Measurements from ENCODE around the gene ARID4B. TPM values are rescaled to one million over a fixed set of nuclear protein-coding genes. Genes with fewer than 3 reads are reported as not detected.

Gene ARID4B
- total and polyA plus RNA-seq, 2 donors (not counting 3 experiments of a cell fraction or from before 2014, with no cell fraction given) = 6.7 to 40.7 TPM

DNA sequence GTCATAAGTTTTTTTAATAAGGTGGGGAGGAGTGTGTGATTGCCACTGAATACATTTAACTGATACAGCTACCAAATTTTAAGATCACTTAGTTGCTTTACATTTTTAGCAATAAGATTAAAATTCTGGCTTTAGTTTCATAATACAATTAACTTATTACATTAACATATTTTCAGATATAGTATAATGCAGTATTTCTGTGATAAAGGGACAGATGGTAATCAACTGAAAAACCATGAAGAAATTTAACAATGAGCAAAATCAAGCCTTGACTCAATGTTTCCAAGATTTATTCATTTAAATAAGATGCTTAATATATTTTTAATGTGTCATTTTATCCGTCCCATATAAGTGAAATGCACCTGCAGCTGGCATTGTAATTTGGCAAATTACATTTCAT, 203.3 kb downstream of the ARID4B start:
- peaks cover 5% of the 10 kb centered on the region in 2 experiments for H3K36me3 ChIP-seq (ENCODE audit: control insufficient read depth in 2 of 2, extremely low read depth in 1 of 2, insufficient read depth in 2 of 2, low read length in 2 of 2)
- H3K4me3 ChIP-seq (replicated peaks in 1 of 3; ENCODE audit: insufficient read depth in 1 of 3, low read depth in 1 of 3, low read length in 3 of 3) = no peak overlapping the region
- dilution Hi-C loops (cut with MboI; ENCODE audit: extremely low pct_ligation_motif_present, low sequenced_read_pairs) (no loop called here), intact Hi-C loops (cut with micrococcal nuclease) (no loop called here)
- ChIA-PET POLR2A (no interaction called here), CTCF (no interaction called here)
- peaks cover 84% of the 10 kb centered on the region for H3K79me2 ChIP-seq (ENCODE audit: control insufficient read depth, insufficient read depth, low read length)
- TF ChIP-seq POLR2A (IDR thresholded peaks at IDR 0.05; ENCODE audit: low read depth, low read length) (no peak), FOS (IDR thresholded peaks at IDR 0.05; ENCODE audit: borderline replicate concordance, insufficient read depth, low read length) (no peak), POLR2AphosphoS5 (IDR thresholded peaks at IDR 0.05; ENCODE audit: insufficient read depth, low read depth, low read length) (no peak), CTCF (IDR thresholded peaks at IDR 0.05; ENCODE audit: extremely low read depth in 1 of 2, insufficient read depth in 1 of 2, low read depth in 1 of 2, low read length in 2 of 2) (no peak), MYC (IDR thresholded peaks at IDR 0.05; ENCODE audit: low read depth, low read length) (no peak), EZH2 (IDR thresholded peaks at IDR 0.05; ENCODE audit: borderline replicate concordance, low read depth, low read length, severe bottlenecking) (no peak), JUN (IDR thresholded peaks at IDR 0.05; ENCODE audit: borderline replicate concordance, insufficient read depth, insufficient read length, low read depth) (no peak), MAX (IDR thresholded peaks at IDR 0.05; ENCODE audit: insufficient read depth, insufficient read length) (no peak), GATA2 (IDR thresholded peaks at IDR 0.05; ENCODE audit: insufficient read depth, insufficient read length, low read depth, low read length) (no peak)
- H4K20me1 ChIP-seq (replicated peaks; ENCODE audit: control insufficient read depth, extremely low read depth, insufficient read depth, low read length) = peaks cover 2% of the 10 kb centered on the region
- H3K9ac ChIP-seq (replicated peaks; ENCODE audit: extremely low read depth, insufficient read depth, low read length) = no peak overlapping the region
- no peaks in the 10 kb centered on the region for H3K27me3 ChIP-seq (ENCODE audit: control insufficient read depth in 2 of 2, insufficient read depth in 2 of 2, low read length in 2 of 2)
- no peak overlapping the region for H3K4me2 ChIP-seq (ENCODE audit: insufficient read depth, low read length)
- FAIRE-seq (no peak), DNase-seq (ENCODE audit: low read depth, low spot score) (no peak)
- H3K9me1 ChIP-seq (replicated peaks; ENCODE audit: control insufficient read depth, extremely low read depth, insufficient read depth, low read length) = no peaks in the 10 kb centered on the region
- no peak overlapping the region for H2AFZ ChIP-seq (ENCODE audit: low read depth, low read length)
- H3K9me3 ChIP-seq (replicated peaks; ENCODE audit: control insufficient read depth, insufficient read depth, low read length) = no peaks in the 10 kb centered on the region
- H3K27ac ChIP-seq (ENCODE audit: insufficient read depth, low read depth, low read length) = no peak overlapping the region
- no TSS peak for BruUV-seq (replicated peaks)
- H3K4me1 ChIP-seq (ENCODE audit: control insufficient read depth, extremely low read depth, insufficient read depth, low read length) = peaks cover 12% of the 10 kb centered on the region
